NCI-H1417 (cell line): ENCODE measurements around the gene SART3.
"Not testable (repeated sequence)": the region's sequence is repeated elsewhere in the genome, so short reads cannot be mapped to it uniquely, and the experiment has no call there.

Experiments used
- DNase-seq, 3 experiments: peaks; one replicate each; lab custom pipeline; 2025; lab: John Stamatoyannopoulos, UW

Gene SART3

DNA sequence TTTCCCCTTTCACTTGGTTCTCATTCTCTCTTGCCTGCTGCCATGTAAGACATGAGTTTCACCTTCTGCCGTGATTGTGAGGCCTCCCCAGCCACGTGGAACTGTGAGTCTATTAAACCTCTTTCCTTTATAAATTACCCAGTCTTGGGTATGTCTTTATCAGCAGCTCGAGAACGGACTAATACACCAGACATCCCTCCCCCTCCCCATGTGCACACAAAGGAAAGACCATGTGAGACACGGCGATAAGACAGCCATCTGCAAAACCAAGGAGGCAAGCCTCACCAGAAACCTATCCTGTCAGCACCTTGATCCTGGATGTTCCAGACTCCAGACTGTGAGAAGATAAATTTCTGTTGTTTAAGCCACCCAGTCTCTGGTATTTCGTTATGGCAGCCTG is 75.6 kb downstream of the SART3 start:
- DNase-seq = not testable (repeated sequence)

DNA sequence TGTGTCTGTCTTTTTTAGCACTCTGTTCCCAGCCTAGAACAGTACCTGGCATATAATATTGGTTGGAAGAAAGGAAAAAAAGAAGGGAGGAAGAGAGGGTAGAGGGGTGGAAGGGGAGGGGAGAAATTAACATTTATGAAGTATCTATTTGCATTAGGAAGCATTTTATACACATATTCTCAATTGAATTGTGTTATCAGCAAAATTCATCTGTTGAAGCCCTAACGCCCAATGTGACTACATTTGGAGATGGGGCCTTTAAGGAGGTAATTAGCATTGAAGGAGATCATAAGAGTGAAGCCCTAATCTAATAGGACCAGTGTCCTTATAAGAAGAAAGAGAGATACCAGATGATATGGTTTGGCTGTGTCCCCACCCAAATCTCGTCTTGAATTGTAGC is 76.1 kb downstream of the SART3 start:
- no peak for DNase-seq

DNA sequence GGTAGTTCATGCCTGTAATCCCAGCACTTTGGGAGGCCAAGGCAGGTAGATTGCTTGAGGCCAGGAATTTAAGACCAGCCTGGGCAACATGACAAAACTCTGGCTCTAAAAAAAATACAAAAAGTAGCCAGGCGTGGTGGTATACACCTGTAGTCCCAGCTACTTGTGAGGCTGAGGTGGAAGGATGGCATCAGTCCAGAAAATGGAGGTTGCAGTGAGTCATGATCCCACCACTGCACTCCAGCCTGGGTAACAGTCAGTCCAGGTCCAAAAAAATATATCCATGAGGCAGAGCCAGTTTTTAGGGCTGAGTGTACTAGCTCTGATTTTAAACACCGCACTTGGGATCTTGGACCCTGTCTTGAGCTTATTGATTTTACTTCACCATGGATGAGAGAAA is 76.5 kb downstream of the SART3 start:
- DNase-seq = no peak

DNA sequence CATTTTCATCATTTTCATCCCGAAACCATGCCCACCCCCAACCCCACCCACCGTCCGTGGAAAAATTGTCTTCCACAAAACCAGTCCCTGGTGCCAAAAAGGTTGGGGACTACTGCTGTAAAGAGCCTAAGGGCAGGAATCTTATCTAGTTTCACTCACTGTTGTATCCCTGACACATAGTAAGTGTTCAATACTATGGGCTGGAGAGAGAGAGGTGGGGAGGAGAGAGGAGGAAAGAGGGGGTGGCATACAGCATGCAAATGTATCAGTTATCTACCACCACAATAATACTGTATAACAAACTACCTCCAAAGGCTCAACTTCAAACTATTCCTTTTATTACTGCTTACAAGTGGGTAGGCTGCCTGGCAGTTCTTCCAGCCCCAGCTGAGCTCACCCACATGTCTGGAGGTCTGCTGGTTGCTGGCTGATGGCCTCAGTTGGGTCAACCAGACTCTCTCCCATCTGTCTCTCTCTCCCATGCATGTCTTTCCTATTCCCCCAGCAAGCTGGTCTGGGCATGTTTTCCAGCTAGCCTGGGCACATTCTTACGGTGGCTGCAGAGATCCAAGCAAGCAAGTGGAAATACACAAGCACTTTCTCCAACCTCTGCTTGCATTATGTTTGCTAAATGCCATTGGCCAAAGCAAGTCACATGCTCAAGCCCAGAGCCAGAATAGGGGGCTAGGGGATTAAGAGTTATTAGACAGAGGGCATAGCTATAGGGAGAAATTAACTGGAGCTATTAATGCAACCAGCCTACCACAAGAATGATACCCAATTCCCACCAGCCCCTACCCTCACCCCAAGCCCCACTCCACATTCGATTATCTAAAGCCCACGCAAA is 77.5 kb downstream of the SART3 start:
- no peak for DNase-seq

DNA sequence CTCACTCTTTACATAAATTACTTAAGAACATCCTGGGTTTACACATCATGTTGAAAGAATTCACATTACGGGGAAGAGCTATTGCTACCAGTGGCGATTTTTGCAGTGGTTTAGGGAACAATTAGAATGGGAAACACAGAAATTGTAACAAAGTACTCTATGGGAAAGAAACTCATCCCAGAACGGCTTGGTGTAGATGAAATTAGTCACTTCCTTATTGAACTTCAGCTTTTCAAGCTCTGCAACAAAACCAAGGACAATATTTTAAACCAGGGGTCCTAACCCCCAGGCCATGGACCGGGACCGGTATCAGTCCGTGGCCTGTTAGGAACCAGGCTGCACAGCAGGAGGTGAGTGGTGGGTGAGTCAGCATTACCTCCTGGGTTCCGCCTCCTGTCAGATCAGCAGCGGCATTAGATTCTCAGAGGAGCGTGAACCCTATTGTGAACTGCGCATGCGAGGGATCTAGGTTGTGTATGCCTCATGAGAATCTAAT is 78.2 kb downstream of the SART3 start:
- DNase-seq = peak in 1 of 3 experiments; percentile 17

DNA sequence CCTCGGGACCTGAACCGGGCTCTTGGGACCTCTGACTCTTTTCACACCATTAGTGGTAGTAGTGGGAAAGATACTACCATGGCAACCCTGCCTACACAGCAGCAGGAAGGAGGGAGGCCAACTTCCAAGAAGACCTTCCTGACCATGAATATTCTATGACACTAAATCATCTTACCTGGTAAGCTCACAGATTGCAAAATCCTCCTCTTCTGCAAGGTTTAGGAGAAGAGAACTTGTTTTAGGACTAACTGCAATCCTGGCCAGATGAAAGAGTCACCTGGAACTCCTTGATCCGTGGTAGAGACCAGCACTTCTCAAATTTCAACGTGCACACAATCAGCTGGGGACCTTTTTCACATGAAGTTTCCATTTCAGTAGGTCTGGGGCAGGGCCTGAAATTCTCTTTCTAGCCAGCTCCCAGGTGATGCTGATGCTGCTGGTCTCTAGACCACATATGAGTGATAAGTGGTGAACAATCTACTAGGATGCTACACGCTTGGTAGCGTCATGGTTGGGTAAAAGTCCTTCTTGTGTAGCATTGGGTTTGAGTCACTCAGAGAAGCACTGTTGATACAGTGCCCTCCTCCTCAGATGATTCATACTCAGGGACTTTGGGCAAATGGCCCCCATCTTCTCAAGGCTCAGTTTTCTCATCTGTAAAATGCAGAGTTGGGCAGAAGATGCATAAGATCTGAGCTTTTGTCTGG is 81.5 kb downstream of the SART3 start:
- no peak for DNase-seq

DNA sequence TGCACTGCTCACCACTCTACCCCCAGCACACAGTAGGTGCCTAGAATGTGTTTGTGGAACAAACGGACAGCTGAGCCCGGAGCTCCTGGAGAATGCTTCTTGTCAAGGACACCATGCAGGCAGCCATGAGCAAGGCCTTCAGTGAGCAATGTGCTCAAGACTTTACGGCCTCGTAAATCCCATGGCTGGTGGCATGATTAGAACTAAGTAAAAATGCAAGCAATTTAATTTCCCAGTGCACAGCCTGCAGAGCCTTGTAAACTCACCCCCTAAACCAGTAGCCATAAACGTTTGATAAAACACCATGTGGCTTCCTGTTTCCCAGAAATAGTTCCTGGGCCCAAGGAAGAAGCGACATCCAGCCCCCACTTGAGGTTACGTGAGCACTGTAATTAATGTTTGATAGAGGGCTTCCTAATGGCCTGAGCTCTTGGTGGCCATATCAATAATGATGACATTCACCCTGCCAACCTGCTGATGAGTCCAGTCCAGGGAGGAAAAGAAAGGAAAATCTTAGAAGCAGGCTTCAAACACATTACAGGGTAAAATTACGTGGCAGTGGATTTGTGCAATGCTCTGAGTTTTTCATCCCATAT is 82.3 kb downstream of the SART3 start:
- DNase-seq = peak in 1 of 3 experiments; percentile 50

DNA sequence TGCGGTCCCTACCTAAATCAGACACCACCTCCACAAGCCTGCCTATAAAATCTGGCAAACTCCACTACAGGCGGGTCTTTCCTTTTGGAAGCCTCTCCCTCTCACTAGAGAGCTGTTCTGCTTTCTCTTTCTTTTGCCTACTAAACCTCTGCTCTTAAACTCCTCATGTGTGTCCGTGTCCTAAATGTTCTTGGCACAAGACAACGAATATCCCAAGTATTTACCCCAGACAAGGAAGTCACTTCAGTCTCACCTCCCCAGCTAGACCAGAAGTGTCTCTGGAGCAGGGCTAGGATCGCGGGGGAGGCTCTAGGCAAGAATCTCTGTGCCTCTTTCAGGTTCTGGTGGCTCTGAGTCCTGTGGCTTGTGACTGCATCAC is 83.1 kb downstream of the SART3 start:
- DNase-seq = no peak

DNA sequence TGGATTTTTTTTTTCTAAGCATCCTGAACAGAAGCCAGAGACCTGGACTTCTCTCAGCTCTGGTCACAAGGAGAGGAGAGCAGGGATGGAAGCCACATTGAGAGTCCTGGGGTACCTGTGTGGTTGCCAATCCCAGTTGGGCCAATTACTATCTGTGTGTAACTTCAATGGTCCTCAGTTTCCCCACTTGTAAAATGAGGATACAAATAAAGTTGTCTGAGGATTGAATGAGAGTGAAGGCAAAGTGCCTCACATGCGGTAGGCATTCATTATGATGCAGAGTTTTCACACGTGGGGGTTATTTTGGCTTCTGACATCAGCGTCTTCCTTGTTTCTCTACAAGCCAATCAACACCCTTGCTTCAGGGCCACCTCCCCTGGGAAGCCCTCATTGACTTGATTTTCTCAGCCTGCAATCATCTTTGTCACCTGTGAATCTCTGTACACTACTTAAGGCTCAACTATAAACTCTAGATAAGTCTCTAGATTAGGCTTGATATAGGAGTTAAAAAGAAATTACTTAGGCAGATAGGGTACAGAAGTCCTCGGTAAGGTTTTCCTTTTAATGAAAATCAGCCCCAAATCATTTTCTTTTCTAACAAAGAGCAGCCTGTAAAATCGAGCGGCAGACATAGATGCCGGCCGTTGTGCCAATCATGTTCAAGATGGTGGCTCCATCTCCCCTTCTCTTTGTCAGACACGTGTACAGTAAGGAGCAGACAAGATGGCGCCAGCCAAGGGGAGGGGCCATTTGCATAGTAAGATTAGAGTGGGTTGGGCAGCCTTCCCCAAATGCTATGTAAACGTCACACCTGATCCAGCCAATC is 83.7 kb downstream of the SART3 start:
- no peak for DNase-seq

DNA sequence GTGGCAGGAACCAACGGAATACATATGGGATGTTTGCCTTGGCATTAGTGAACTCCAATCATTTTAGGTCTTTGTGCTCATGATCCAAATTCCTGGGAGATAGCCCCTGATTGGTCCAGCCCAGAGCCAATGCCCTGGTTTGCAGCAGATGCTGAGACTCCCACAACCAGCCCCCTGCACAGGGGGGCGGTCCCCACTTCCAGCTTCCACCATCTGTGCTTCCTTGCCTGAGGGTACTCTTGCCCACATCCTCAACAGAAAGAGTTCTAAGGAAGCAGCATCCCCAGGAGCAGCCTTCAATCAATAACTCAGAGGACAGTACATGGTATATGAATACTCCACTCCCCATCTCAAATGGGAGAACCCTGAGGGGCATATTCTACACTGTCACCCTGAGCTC is 85.6 kb downstream of the SART3 start:
- DNase-seq = no peak

DNA sequence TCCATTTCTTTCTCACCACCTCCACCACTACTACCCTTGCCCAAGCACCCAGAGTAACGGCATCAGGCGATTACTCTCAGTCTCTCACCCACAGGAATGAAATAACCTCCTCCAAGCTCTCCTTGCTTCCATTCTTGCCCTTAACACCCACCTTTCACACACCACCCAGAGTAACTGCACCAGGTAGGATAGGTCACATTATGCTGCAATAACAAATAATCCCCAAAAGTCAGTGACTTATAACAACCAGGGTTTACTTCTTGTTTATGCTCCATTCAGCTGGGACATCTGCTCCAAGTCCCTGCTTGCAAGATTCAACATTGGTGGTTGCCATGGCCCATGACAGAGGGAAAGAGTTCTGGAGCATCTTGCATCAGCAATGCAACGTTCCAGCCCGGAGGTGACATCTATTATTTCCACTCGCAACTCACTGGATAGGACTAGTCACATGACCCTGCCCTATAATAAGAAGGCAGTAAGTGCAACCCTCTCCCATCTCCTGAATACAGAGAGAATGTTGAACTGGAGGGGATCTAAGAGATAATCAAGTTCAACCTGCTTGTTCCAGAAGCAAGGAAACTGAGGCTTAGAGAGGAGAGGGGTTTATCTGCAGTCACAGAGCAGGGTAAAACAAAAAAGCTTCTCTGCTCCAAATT is 87.4 kb downstream of the SART3 start:
- DNase-seq = no peak
